ENCODE results near the gene ZBTB26.

DNA sequence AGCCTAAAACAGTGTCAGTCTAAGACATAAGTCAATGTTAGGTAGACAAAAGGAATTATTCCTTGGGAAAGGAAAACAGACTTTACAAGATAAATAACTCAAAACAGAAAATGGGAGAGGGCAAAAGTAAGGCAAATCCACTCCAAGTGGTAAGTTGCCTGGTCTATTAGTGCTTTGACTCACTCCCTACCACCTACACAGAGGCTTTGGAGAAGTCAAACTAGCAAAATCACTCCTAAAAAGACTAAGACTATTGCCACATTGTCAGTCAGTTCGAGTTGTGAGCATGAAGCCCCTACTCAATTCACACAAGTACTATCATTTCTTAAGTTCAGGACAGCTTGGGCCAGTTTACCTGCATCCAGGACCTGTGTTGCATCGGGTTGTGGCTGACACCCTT, 13.0 kb downstream of the ZBTB26 start:
- no peak for TF ChIP-seq POLR2AphosphoS5 (IDR thresholded peaks at IDR 0.05; ENCODE audit: insufficient read depth in 1 of 2, low read depth in 1 of 2)
- TF ChIP-seq POLR2A (IDR thresholded peaks at IDR 0.05) = no peak
